OCI-LY7 (cell line): ENCODE measurements around the gene AMZ2. TPM values are rescaled to one million over a fixed set of nuclear protein-coding genes. Genes with fewer than 3 reads are reported as not detected.
"Not testable (repeated sequence)": the region's sequence is repeated elsewhere in the genome, so short reads cannot be mapped to it uniquely, and the experiment has no call there.

Experiments
- BruUV-seq: library from RNA; stranded (reverse); fragments of 400-500 nt; replicated peaks from 2 replicates; lab custom pipeline; 2021; lab: Mats Ljungman, UMichigan
- CTCF ChIA-PET: fragments of 300-600 bp; sonication (Branson Sonifier 250); formaldehyde crosslinking; loops from one replicate; lab custom pipeline; 2022; ENCODE audit warnings: antibody characterized with exemption; ENCODE audit not compliant: unreplicated experiment; lab: Charles Lee
- POLR2A ChIA-PET: fragments of 300-600 bp; sonication (Branson Sonifier 250); formaldehyde crosslinking; loops from one replicate; lab custom pipeline; 2022; ENCODE audit warnings: antibody characterized with exemption; lab: Charles Lee
- DNase-seq: peaks from one replicate; pipeline ENCODE4 v3.0.0-alpha.2; 2015; ENCODE audit warnings: low spot score
- H2AFZ ChIP-seq: fragments of 200-600 bp; sonication (generic), shearing (Covaris generic); 2 replicates; pipeline ENCODE4 v1.6.1; 2014; ENCODE audit warnings: mild to moderate bottlenecking, antibody characterized with exemption, low read length, moderate library complexity
- H3K27ac ChIP-seq: fragments of 200-600 bp; sonication (generic); 2 replicates; pipeline ENCODE4 v1.5.1; 2014; ENCODE audit warnings: mixed run types, low read depth, mild to moderate bottlenecking, moderate library complexity, low read length, inconsistent platforms; ENCODE audit not compliant: poor library complexity, severe bottlenecking
- H3K36me3 ChIP-seq: fragments of 200-600 bp; sonication (generic); 2 replicates; pipeline ENCODE4 v1.6.1; 2014; ENCODE audit warnings: mild to moderate bottlenecking, antibody characterized with exemption, low read length, moderate library complexity, mixed read lengths; ENCODE audit not compliant: insufficient read depth
- H3K4me1 ChIP-seq: fragments of 200-600 bp; sonication (generic); 2 replicates; pipeline ENCODE4 v1.5.1; 2014; ENCODE audit warnings: mild to moderate bottlenecking, low read length; ENCODE audit not compliant: insufficient read depth, poor library complexity, severe bottlenecking
- H3K4me2 ChIP-seq: fragments of 200-600 bp; sonication (generic); 2 replicates; pipeline ENCODE4 v1.6.1; 2014; ENCODE audit warnings: mild to moderate bottlenecking, low read length
- H3K4me3 ChIP-seq: fragments of 200-600 bp; sonication (generic); 2 replicates; pipeline ENCODE4 v1.5.1; 2014; ENCODE audit warnings: mild to moderate bottlenecking, low read depth, low read length; ENCODE audit not compliant: poor library complexity, severe bottlenecking
- H3K79me2 ChIP-seq: fragments of 200-600 bp; sonication (generic); 2 replicates; pipeline ENCODE4 v1.6.1; 2016; ENCODE audit warnings: low read depth, mild to moderate bottlenecking, low read length, moderate library complexity, mixed read lengths; ENCODE audit not compliant: insufficient read depth
- H3K9me2 ChIP-seq: fragments of 200-600 bp; sonication (generic); 2 replicates; pipeline ENCODE4 v1.6.1; 2016; ENCODE audit warnings: mild to moderate bottlenecking, low read length, mixed read lengths; ENCODE audit not compliant: insufficient read depth
- H3K9me3 ChIP-seq: fragments of 200-600 bp; sonication (generic); 2 replicates; pipeline ENCODE4 v1.6.1; 2014; ENCODE audit warnings: mild to moderate bottlenecking, mixed run types, low read length, mixed read lengths
- H4K20me1 ChIP-seq: fragments of 200-600 bp; sonication (generic); 2 replicates; pipeline ENCODE4 v1.6.1; 2014; ENCODE audit warnings: mild to moderate bottlenecking, antibody characterized with exemption, low read length, moderate library complexity, mixed read lengths; ENCODE audit not compliant: insufficient read depth
- EZH2phosphoT487 ChIP-seq: fragments of 200-600 bp; sonication (generic); IDR thresholded peaks from 2 replicates; pipeline ENCODE4 v1.6.1; 2018; ENCODE audit warnings: low read depth, borderline replicate concordance, mild to moderate bottlenecking, mixed run types, antibody characterized with exemption, low read length, moderate library complexity, mixed read lengths
- intact Hi-C: fragments of 100-400 bp; cut with micrococcal nuclease; formaldehyde crosslinking; loops from one replicate; pipeline ENCODE4 v1.10.0; 2022; ENCODE audit not compliant: unreplicated experiment
- total RNA-seq, 2 experiments: library from RNA; depleted of rRNA in 1 of 2; stranded (reverse); fragments of >200 nt in 1 of 2; shearing (Covaris generic) in 1 of 2; gene quantifications; 2 replicates each; pipeline ENCODE4 v1.2.3, GENCODE V29; 2014 to 2022
- TF ChIP-seq, protein P1 (sequence below): fragments of 200-600 bp; sonication (generic); conservative IDR thresholded peaks from 2 replicates; pipeline ENCODE4 v1.5.1; 2014; ENCODE audit warnings: mild to moderate bottlenecking, antibody characterized with exemption, low read length, moderate library complexity, mixed read lengths

Gene AMZ2
- total RNA-seq, 2 experiments from 2014 or later: 117 to 248 TPM

- H3K36me3 ChIP-seq: peaks cover 53% of the 10 kb centered on the region
- H3K9me3 ChIP-seq: peaks cover 9% of the 10 kb centered on the region; the same call in 1 of the 2 replicates
- H3K4me3 ChIP-seq: peak overlapping the region; percentile 30
- TF ChIP-seq, protein P1, sequence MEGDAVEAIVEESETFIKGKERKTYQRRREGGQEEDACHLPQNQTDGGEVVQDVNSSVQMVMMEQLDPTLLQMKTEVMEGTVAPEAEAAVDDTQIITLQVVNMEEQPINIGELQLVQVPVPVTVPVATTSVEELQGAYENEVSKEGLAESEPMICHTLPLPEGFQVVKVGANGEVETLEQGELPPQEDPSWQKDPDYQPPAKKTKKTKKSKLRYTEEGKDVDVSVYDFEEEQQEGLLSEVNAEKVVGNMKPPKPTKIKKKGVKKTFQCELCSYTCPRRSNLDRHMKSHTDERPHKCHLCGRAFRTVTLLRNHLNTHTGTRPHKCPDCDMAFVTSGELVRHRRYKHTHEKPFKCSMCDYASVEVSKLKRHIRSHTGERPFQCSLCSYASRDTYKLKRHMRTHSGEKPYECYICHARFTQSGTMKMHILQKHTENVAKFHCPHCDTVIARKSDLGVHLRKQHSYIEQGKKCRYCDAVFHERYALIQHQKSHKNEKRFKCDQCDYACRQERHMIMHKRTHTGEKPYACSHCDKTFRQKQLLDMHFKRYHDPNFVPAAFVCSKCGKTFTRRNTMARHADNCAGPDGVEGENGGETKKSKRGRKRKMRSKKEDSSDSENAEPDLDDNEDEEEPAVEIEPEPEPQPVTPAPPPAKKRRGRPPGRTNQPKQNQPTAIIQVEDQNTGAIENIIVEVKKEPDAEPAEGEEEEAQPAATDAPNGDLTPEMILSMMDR: no peak
- no peak for TF ChIP-seq EZH2phosphoT487
- peaks cover 79% of the 10 kb centered on the region for H3K4me1 ChIP-seq
- intact Hi-C loops: no loop called here
- no peaks in the 10 kb centered on the region for H3K9me2 ChIP-seq
- POLR2A ChIA-PET: interaction anchor here (0.6 to 4.4 kb wide), 8 partner anchors 8 to 1163 kb away, joined by 3 to 45 read pairs (median 4); partner anchors contain the start of gene AMZ2
- CTCF ChIA-PET: no interaction called here
- no peak for DNase-seq
- BruUV-seq: no TSS peak
- peaks cover 31% of the 10 kb centered on the region; the same call in 1 of the 2 replicates for H3K79me2 ChIP-seq
- peak overlapping the region; percentile 59 for H3K4me2 ChIP-seq
- H4K20me1 ChIP-seq: no peaks in the 10 kb centered on the region
- peak overlapping the region; percentile 90 for H3K27ac ChIP-seq
- H2AFZ ChIP-seq: peak overlapping the region; percentile 47; the same call in 1 of the 2 replicates
Measured at GRCh38 chr17:68260051-68260762, 12.4 kb downstream of the AMZ2 start.

DNA sequence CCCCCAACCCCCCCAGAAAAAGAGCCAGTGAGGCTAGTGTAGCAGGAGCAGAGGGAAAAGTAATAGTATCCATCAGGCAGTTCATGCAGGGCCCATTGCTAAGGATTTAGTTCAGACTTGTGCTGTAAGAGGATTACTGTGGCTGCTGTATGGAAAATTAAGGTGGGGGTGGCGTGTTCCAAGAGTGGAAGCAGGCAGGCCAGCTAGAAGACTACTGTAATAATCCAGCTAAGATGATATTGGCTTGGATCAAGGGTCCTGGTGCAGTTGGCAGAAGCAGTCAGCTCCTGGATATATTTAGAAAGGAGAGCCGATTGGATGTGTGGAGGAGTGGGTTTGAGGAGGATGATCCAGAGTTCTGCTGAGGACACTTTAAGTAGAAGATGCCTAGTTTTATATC is 14.6 kb downstream of the AMZ2 start:
- H3K9me2 ChIP-seq, H3K4me3 ChIP-seq, H2AFZ ChIP-seq, intact Hi-C loops, H4K20me1 ChIP-seq, H3K9me3 ChIP-seq, DNase-seq, BruUV-seq: not testable (repeated sequence)
- peaks cover 56% of the 10 kb centered on the region for H3K4me1 ChIP-seq
- peaks cover 47% of the 10 kb centered on the region for H3K36me3 ChIP-seq
- CTCF ChIA-PET: interaction anchor here (1.0 to 2.1 kb wide), 2 partner anchors 136 to 175 kb away, joined by 3 to 11 read pairs; no protein-coding TSS in a partner anchor
- H3K4me2 ChIP-seq: peak overlapping the region; percentile 46
- peaks cover 39% of the 10 kb centered on the region; the same call in 1 of the 2 replicates for H3K79me2 ChIP-seq
- peak overlapping the region; percentile 55 for H3K27ac ChIP-seq
- POLR2A ChIA-PET: interaction anchor here (0.6 to 4.4 kb wide), 13 partner anchors 13 to 200 kb away, joined by 3 to 26 read pairs (median 4); partner anchors contain the start of genes AMZ2 and WIPI1

GRCh38 chr17:68263101-68263681 is 15.3 kb downstream of the AMZ2 start:
- not testable (repeated sequence) for BruUV-seq, H3K9me2 ChIP-seq, H3K9me3 ChIP-seq, H3K4me3 ChIP-seq, H4K20me1 ChIP-seq, H2AFZ ChIP-seq
- Histone ChIP-seq H3K79me2 (peaks cover 34% of the 10 kb centered on the region; the same call in 1 of the 2 replicates), H3K36me3 (peaks cover 46% of the 10 kb centered on the region), H3K4me1 (peaks cover 49% of the 10 kb centered on the region), H3K4me2 (peak overlapping the region; percentile 46), H3K27ac (peak overlapping the region; percentile 55)
- intact Hi-C loops: loop anchor here (1.0 kb wide), 4 partner anchors 29 to 200 kb away; no protein-coding TSS in a partner anchor
- ChIA-PET POLR2A (interaction anchor here (0.5 to 2.7 kb wide), 10 partner anchors 15 to 199 kb away, joined by 3 to 23 read pairs (median 6); partner anchors contain the start of genes AMZ2, SLC16A6 and WIPI1), CTCF (interaction anchor here (0.6 to 2.1 kb wide), 3 partner anchors 136 to 201 kb away, joined by 3 to 11 read pairs (median 3); no protein-coding TSS in a partner anchor)
- peak; percentile 72 for DNase-seq
- TF ChIP-seq, protein P1: peak; percentile 91

DNA sequence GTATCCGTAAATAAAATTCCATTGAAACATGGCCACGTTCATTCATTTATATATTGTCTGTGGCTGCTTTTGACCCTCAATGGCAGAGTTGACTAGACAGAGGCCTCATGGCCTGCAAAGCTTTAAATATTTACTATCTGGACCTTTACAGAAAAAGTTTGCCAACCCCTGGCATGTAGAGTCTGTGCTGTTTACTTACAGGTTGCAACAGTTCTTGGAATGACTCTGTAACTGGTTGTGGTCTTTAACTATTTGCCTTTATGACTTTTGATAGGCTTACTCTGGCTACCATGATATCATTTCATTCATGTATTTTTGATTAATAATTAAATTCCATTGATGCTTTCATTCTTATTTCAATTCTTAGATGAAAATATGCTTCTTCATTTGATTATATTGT is 18.0 kb downstream of the AMZ2 start:
- H3K4me2 ChIP-seq, H3K9me2 ChIP-seq, intact Hi-C loops, H3K9me3 ChIP-seq, H3K4me3 ChIP-seq, H3K27ac ChIP-seq, H4K20me1 ChIP-seq, BruUV-seq, H2AFZ ChIP-seq, DNase-seq: not testable (repeated sequence)
- peaks cover 55% of the 10 kb centered on the region for H3K36me3 ChIP-seq
- POLR2A ChIA-PET: interaction anchor here (0.7 to 2.7 kb wide), 7 partner anchors 9 to 200 kb away, joined by 3 to 23 read pairs (median 3); partner anchors contain the start of genes AMZ2 and WIPI1
- peaks cover 21% of the 10 kb centered on the region; the same call in 1 of the 2 replicates for H3K79me2 ChIP-seq
- CTCF ChIA-PET: interaction anchor here (0.7 to 1.9 kb wide), 2 partner anchors 133 to 1316 kb away, joined by 3 to 9 read pairs; no protein-coding TSS in a partner anchor
- H3K4me1 ChIP-seq: peaks cover 25% of the 10 kb centered on the region
